Type B pancreatic cell (in vitro differentiated cells): Measurements from ENCODE around the gene GLT1D1. TPM values are rescaled to one million over a fixed set of nuclear protein-coding genes. Genes with fewer than 3 reads are reported as not detected.
"Not testable (repeated sequence)": the region's sequence is repeated elsewhere in the genome, so short reads cannot be mapped to it uniquely, and the experiment has no call there.

Source experiments
- DNase-seq: peaks from one replicate; pipeline ENCODE4 v3.0.0; 2021; ENCODE audit warnings: mixed read lengths; ENCODE audit not compliant: unreplicated experiment; ENCODE audit errors: extremely low spot score
- H3K27ac Mint-ChIP-seq: 2 replicates; pipeline ENCODE4 v1.8.0; 2021; ENCODE audit warnings: mild to moderate bottlenecking, mixed read lengths
- H3K27me3 Mint-ChIP-seq: 2 replicates; pipeline ENCODE4 v1.8.0; 2021; ENCODE audit warnings: mixed read lengths
- H3K36me3 Mint-ChIP-seq: 2 replicates; pipeline ENCODE4 v1.8.0; 2021; ENCODE audit warnings: mixed read lengths
- H3K4me1 Mint-ChIP-seq: one replicate; pipeline ENCODE4 v1.8.0; 2021; ENCODE audit warnings: mixed read lengths; ENCODE audit not compliant: unreplicated experiment
- H3K4me3 Mint-ChIP-seq: 2 replicates; pipeline ENCODE4 v1.8.0; 2021; ENCODE audit warnings: mild to moderate bottlenecking, mixed read lengths
- H3K9me3 Mint-ChIP-seq: 2 replicates; pipeline ENCODE4 v1.8.0; 2021; ENCODE audit warnings: mixed read lengths
- CTCF ChIP-seq: fragments of 200-600 bp; sonication (generic); conservative IDR thresholded peaks from 2 replicates; pipeline ENCODE4 v1.5.0; 2021; ENCODE audit warnings: antibody characterized with exemption, mild to moderate bottlenecking
- total RNA-seq: library from RNA; stranded (reverse); gene quantifications from 2 replicates; pipeline ENCODE4 v1.2.1, GENCODE V29; 2021; ENCODE audit warnings: low replicate concordance

GLT1D1 gene
- total RNA-seq, 1 donor from 2014 or later: 2.5 TPM

- Mint-ChIP-seq H3K9me3 (no peaks in the 10 kb centered on the region), H3K27ac (no peak overlapping the region), H3K4me3 (no peak overlapping the region), H3K4me1 (no peaks in the 10 kb centered on the region), H3K36me3 (no peaks in the 10 kb centered on the region), H3K27me3 (peaks cover 34% of the 10 kb centered on the region)
- no peak for DNase-seq
- no peak for TF ChIP-seq CTCF
These were observed 4.9 kb upstream of the GLT1D1 start for GRCh38 chr12:128848371-128848770.

GRCh38 chr12:128849806-128850205, 3.5 kb upstream of the GLT1D1 start:
- H3K4me1 Mint-ChIP-seq, H3K4me3 Mint-ChIP-seq: not testable (repeated sequence)

GRCh38 chr12:128850400-128850799, 2.9 kb upstream of the GLT1D1 start:
- H3K27ac Mint-ChIP-seq: no peak overlapping the region
- H3K9me3 Mint-ChIP-seq: no peaks in the 10 kb centered on the region
- H3K4me3 Mint-ChIP-seq: no peak overlapping the region
- peaks cover 45% of the 10 kb centered on the region for H3K27me3 Mint-ChIP-seq
- H3K36me3 Mint-ChIP-seq: no peaks in the 10 kb centered on the region
- H3K4me1 Mint-ChIP-seq: no peaks in the 10 kb centered on the region
- no peak for DNase-seq
- no peak for TF ChIP-seq CTCF

More at GRCh38 chr12:128849806-128850205, 3.5 kb upstream of the GLT1D1 start:
- not testable (repeated sequence) for DNase-seq, H3K27ac Mint-ChIP-seq, H3K36me3 Mint-ChIP-seq, H3K9me3 Mint-ChIP-seq
- H3K27me3 Mint-ChIP-seq: peaks cover 44% of the 10 kb centered on the region

GRCh38 chr12:128851429-128851828, 1.8 kb upstream of the GLT1D1 start:
- not testable (repeated sequence) for H3K36me3 Mint-ChIP-seq, H3K4me3 Mint-ChIP-seq, H3K4me1 Mint-ChIP-seq, H3K27ac Mint-ChIP-seq, DNase-seq, H3K9me3 Mint-ChIP-seq
- H3K27me3 Mint-ChIP-seq: peaks cover 50% of the 10 kb centered on the region

GRCh38 chr12:128852026-128852698, 1.1 kb upstream of the GLT1D1 start:
- no peak for TF ChIP-seq CTCF
- Mint-ChIP-seq H3K4me1 (no peaks in the 10 kb centered on the region), H3K36me3 (no peaks in the 10 kb centered on the region), H3K27ac (no peak overlapping the region), H3K27me3 (peaks cover 53% of the 10 kb centered on the region), H3K4me3 (no peak overlapping the region), H3K9me3 (no peaks in the 10 kb centered on the region)
- DNase-seq: no peak

- DNase-seq: no peak
- Mint-ChIP-seq H3K27ac (no peak overlapping the region), H3K4me3 (peak overlapping the region; percentile 85), H3K27me3 (peaks cover 56% of the 10 kb centered on the region), H3K36me3 (no peaks in the 10 kb centered on the region), H3K4me1 (no peaks in the 10 kb centered on the region), H3K9me3 (no peaks in the 10 kb centered on the region)
- TF ChIP-seq CTCF: no peak
These were observed 421 bp downstream of the GLT1D1 start for GRCh38 chr12:128853600-128854197.
